HG02973 (cell line): ENCODE measurements around the gene TAS2R4.
"Not testable (repeated sequence)": the region's sequence is repeated elsewhere in the genome, so short reads cannot be mapped to it uniquely, and the experiment has no call there.

Experiments
- ATAC-seq: cut with Tn5 transposase; IDR thresholded peaks from one replicate; pipeline ENCODE4 v1.9.1; 2021; ENCODE audit warnings: moderate library complexity; ENCODE audit not compliant: unreplicated experiment

The TAS2R4 gene

GRCh38 chr7:141822432-141822831, 46.0 kb downstream of the TAS2R4 start:
- ATAC-seq, result not testable (repeated sequence)
